ENCODE measurements around the gene NDUFAF7.

DNA sequence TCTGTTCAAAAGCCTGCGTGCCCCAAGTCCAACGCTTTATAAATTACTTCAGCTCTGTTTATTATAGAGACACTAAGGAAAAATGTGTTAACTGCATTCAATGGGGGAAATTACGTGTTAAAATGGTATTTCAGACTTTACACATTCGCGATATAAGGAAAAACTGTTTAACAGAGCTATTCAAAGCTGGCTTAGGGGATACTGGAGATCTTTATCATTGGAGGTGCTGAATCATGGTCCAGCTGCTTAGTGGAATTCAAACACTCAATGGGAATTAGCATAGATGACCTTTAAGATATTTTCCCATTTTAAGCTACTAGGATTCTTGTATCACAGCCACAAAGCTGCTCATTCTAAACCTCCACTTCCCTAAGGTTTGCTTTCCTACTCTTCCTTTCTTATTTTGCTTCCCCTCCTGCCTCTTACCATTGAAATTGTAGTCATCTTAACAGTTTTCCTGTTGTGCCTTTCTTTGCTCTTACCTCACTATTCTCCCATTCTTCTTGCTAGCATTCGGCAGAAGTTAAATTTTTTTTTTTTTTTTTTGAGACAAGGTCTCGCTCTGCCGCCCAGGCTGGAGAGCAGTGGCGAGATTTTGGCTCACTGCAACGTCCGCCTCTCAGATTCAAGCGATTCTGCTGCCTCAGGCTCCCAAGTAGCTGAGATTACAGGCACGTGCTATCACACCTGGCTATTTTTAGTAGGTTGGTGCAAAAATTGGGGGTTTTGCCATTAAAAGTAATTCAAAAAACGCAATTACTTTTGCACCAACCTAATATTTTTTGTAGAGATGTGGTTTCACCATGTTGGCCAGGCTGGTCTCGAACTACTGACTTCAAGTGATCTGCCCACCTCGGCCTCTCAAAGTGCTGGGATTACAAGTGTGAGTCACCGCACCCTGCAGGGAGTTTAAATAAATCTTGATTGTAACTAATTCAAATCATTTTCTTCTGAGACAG, 49.5 kb upstream of the NDUFAF7 start:
- TF ChIP-seq, protein P1, sequence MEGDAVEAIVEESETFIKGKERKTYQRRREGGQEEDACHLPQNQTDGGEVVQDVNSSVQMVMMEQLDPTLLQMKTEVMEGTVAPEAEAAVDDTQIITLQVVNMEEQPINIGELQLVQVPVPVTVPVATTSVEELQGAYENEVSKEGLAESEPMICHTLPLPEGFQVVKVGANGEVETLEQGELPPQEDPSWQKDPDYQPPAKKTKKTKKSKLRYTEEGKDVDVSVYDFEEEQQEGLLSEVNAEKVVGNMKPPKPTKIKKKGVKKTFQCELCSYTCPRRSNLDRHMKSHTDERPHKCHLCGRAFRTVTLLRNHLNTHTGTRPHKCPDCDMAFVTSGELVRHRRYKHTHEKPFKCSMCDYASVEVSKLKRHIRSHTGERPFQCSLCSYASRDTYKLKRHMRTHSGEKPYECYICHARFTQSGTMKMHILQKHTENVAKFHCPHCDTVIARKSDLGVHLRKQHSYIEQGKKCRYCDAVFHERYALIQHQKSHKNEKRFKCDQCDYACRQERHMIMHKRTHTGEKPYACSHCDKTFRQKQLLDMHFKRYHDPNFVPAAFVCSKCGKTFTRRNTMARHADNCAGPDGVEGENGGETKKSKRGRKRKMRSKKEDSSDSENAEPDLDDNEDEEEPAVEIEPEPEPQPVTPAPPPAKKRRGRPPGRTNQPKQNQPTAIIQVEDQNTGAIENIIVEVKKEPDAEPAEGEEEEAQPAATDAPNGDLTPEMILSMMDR (IDR thresholded peaks at IDR 0.05) = no peak
- TF ChIP-seq, protein P2, sequence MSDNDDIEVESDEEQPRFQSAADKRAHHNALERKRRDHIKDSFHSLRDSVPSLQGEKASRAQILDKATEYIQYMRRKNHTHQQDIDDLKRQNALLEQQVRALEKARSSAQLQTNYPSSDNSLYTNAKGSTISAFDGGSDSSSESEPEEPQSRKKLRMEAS (IDR thresholded peaks at IDR 0.05; ENCODE audit: low read depth) = no peak
- TF ChIP-seq ELF1 (IDR thresholded peaks at IDR 0.05) = no peak

Data from SK-N-SH (cell line).